Activated CD8-positive, alpha-beta T cell treated with anti-CD3 and anti-CD28 coated beads, Interleukin-2, amount 10 ng/mL, durations not matched to agents 7 days and 5 days (primary cell): ENCODE measurements around the gene TMEM170B. TPM values are rescaled to one million over a fixed set of nuclear protein-coding genes. Genes with fewer than 3 reads are reported as not detected.

ENCODE experiments used
- ATAC-seq: fragments of 150-1000 bp; cut with Tn5 transposase; one replicate; pipeline ENCODE4 v1.10.0; 2021; ENCODE audit warnings: moderate library complexity
- CTCF ChIA-PET: fragments of 350-600 bp; sonication (Branson Sonifier 250); formaldehyde crosslinking; loops from one replicate; lab custom pipeline; 2021; ENCODE audit warnings: antibody characterized with exemption; lab: Charles Lee
- POLR2A ChIA-PET: fragments of 350-600 bp; sonication (Branson Sonifier 250); formaldehyde crosslinking; loops from one replicate; lab custom pipeline; 2021; ENCODE audit warnings: antibody characterized with exemption; lab: Charles Lee
- DNase-seq: peaks from one replicate; pipeline ENCODE4 v3.0.0-alpha.2; 2020
- H3K27ac Mint-ChIP-seq: one replicate; pipeline ENCODE4 v1.8.0; 2021; ENCODE audit warnings: mild to moderate bottlenecking, mixed read lengths
- H3K27me3 Mint-ChIP-seq: one replicate; pipeline ENCODE4 v1.8.0; 2021; ENCODE audit warnings: low read depth, mixed read lengths
- H3K36me3 Mint-ChIP-seq: one replicate; pipeline ENCODE4 v1.8.0; 2021; ENCODE audit warnings: low read depth, mixed read lengths
- H3K4me1 Mint-ChIP-seq: one replicate; pipeline ENCODE4 v1.8.0; 2021; ENCODE audit warnings: low read depth, mixed read lengths
- H3K4me3 Mint-ChIP-seq: one replicate; pipeline ENCODE4 v1.8.0; 2021; ENCODE audit warnings: mild to moderate bottlenecking, mixed read lengths
- H3K9me3 Mint-ChIP-seq: one replicate; pipeline ENCODE4 v1.8.0; 2022; ENCODE audit warnings: mixed read lengths; ENCODE audit not compliant: insufficient read depth
- total RNA-seq, 2 experiments: library from RNA; stranded (reverse); gene quantifications; one replicate each; pipeline ENCODE4 v1.2.3, GENCODE V29; 2021

The TMEM170B gene
- total RNA-seq, 2 experiments from 2014 or later: 0.89 to 0.95 TPM

GRCh38 chr6:11623272-11623671 is 85.7 kb downstream of the TMEM170B start:
- ChIA-PET CTCF (no interaction called here), POLR2A (no interaction called here)
- Mint-ChIP-seq H3K4me3 (no peak overlapping the region), H3K9me3 (no peaks in the 10 kb centered on the region), H3K4me1 (no peaks in the 10 kb centered on the region), H3K36me3 (no peaks in the 10 kb centered on the region), H3K27me3 (no peaks in the 10 kb centered on the region), H3K27ac (no peak overlapping the region)
- DNase-seq (no peak), ATAC-seq (no peak)

DNA sequence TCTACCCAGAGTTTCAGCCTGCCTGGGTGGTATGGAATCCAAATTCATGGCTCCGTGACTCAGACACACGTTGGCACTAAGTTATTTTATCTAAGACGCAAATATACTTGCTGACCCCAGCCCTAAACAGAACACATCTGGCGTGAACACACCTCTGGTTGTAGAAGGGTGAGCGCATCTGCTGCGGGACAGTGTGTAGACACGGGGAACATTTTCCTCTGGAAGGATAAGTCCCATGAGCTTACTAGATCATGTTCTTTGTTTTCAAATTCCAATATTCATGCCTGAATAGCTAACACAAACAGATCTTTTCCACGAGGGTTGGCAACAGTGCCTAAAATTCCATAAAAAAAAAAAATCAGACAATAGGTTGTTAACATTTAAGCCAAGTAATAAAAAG is 87.8 kb downstream of the TMEM170B start:
- Mint-ChIP-seq H3K27me3 (no peaks in the 10 kb centered on the region), H3K36me3 (no peaks in the 10 kb centered on the region), H3K9me3 (no peaks in the 10 kb centered on the region), H3K27ac (no peak overlapping the region), H3K4me3 (no peak overlapping the region), H3K4me1 (no peaks in the 10 kb centered on the region)
- DNase-seq: no peak
- no peak for ATAC-seq
- POLR2A ChIA-PET: no interaction called here
- CTCF ChIA-PET: no interaction called here

GRCh38 chr6:11626356-11626755 is 88.8 kb downstream of the TMEM170B start:
- Mint-ChIP-seq H3K36me3 (no peaks in the 10 kb centered on the region), H3K9me3 (no peaks in the 10 kb centered on the region), H3K4me3 (no peak overlapping the region), H3K4me1 (no peaks in the 10 kb centered on the region), H3K27me3 (no peaks in the 10 kb centered on the region), H3K27ac (no peak overlapping the region)
- POLR2A ChIA-PET: no interaction called here
- no peak for DNase-seq
- ATAC-seq: no peak
- CTCF ChIA-PET: no interaction called here

DNA sequence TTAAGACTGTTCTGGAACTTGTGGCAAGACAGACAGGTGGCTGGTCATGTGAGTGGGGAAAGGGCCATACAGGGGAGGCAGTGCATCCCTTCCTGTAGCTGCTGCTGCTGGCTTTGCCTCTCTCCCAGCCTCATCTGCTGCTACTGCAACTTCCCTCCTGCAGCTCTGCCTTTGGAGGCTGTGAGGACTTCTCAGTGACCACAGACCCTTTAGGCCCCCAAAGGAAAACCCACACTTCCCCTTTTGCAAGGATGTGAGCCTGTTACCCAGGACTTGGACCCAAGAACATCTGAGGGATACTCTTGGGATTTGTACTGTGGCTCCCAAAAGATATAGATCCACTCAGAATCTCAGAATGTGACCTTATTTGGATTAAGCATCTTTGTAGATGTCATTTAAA is 91.0 kb downstream of the TMEM170B start:
- POLR2A ChIA-PET: no interaction called here
- H3K36me3 Mint-ChIP-seq: no peaks in the 10 kb centered on the region
- CTCF ChIA-PET: no interaction called here

GRCh38 chr6:11631008-11631407 is 93.5 kb downstream of the TMEM170B start:
- no peaks in the 10 kb centered on the region for H3K4me1 Mint-ChIP-seq
- H3K27ac Mint-ChIP-seq: no peak overlapping the region
- ATAC-seq (no peak), DNase-seq (no peak)
- ChIA-PET POLR2A (no interaction called here), CTCF (no interaction called here)
- no peaks in the 10 kb centered on the region for H3K27me3 Mint-ChIP-seq
- H3K4me3 Mint-ChIP-seq: no peak overlapping the region
- H3K9me3 Mint-ChIP-seq: no peaks in the 10 kb centered on the region
- H3K36me3 Mint-ChIP-seq: no peaks in the 10 kb centered on the region

More for the DNA sequence above, 91.0 kb downstream of the TMEM170B start:
- DNase-seq (no peak), ATAC-seq (no peak)
- H3K4me1 Mint-ChIP-seq: no peaks in the 10 kb centered on the region
- H3K27me3 Mint-ChIP-seq: no peaks in the 10 kb centered on the region
- H3K9me3 Mint-ChIP-seq: no peaks in the 10 kb centered on the region
- H3K27ac Mint-ChIP-seq: no peak overlapping the region
- no peak overlapping the region for H3K4me3 Mint-ChIP-seq

DNA sequence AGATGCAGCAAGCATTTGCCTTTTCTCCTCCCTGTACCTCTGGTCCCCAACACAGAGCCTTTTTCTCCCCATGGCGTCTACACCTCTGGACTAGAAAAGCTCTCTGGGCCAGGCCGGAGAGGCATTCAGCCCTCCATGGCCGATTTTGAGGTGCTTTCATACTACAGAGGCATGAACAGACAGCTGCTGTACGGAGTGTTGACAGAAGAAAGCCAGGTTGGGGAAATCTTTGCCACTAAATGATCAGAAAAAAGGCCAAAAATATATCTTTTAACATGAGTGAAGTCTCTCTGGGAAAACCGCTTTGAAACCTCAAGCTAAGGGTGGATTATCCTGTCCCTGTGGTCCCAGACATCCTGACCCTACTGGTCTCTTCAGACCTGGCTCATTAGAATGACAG is 94.0 kb downstream of the TMEM170B start:
- ChIA-PET CTCF (no interaction called here), POLR2A (no interaction called here)
- Mint-ChIP-seq H3K4me1 (no peaks in the 10 kb centered on the region), H3K36me3 (no peaks in the 10 kb centered on the region), H3K27ac (no peak overlapping the region), H3K9me3 (no peaks in the 10 kb centered on the region), H3K4me3 (no peak overlapping the region), H3K27me3 (no peaks in the 10 kb centered on the region)
- no peak for DNase-seq
- no peak for ATAC-seq

DNA sequence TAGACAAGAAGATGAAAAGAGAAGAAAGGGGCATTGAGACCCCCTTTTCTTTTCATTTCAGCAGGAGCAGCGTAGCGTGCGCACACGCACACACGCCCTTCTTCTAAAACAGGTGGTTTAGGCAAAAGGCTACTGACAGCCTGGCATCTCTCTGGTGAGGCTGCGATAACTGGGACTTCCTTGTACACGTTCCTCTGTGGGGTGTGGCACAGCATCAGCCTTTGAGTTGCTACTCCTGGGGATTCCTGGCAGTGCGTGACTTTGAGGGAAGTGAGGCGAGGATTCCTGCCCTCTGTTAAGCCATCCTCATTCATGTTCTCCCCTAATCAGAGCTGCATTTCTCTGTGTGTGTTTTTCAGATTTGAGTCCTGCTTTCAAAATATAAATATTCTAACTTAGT is 94.7 kb downstream of the TMEM170B start:
- DNase-seq (no peak), ATAC-seq (no peak)
- Mint-ChIP-seq H3K9me3 (no peaks in the 10 kb centered on the region), H3K36me3 (no peaks in the 10 kb centered on the region), H3K4me1 (no peaks in the 10 kb centered on the region), H3K27ac (no peak overlapping the region), H3K4me3 (no peak overlapping the region), H3K27me3 (no peaks in the 10 kb centered on the region)
- ChIA-PET POLR2A (no interaction called here), CTCF (no interaction called here)

DNA sequence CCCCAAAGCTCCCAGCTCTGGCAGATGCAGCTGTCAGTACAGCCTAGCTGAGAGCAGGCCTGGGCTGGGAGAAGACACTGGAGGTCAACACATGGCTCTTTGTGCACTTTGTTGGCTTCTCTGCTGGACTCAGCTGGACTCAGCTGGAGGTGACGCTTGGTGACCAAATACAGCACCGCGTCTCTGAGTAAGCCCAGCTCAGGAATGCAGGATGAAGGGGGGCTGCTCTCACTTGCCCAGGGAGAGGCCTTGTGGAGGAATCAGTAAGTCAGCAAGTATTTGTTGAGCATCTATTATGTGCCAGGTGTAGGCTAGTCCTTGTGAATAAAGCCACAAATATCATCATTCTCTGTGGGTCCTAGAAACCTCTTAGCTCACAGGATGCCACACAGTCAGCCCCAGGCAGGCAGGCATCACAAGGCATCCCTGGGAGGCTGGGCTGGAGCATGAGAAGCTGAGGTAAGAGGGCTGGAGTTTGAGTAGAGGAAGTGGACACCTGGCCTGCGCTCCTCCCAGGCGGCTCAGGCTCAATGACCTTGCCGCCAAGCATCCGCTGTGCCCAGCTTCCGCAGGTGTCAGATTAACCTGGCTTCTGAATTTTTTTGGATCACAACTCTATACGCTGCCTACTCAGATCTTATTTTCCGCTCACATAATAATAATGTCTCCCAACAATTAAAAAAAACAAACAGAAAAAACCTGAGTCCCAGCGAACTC is 95.4 kb downstream of the TMEM170B start:
- CTCF ChIA-PET: interaction anchor here (0.7 to 1.2 kb wide), 2 partner anchors 10 to 657 kb away, joined by 3 read pairs; no protein-coding TSS in a partner anchor

More for the DNA sequence above, 95.4 kb downstream of the TMEM170B start:
- Mint-ChIP-seq H3K36me3 (no peaks in the 10 kb centered on the region), H3K27ac (no peak overlapping the region), H3K4me1 (no peaks in the 10 kb centered on the region), H3K27me3 (no peaks in the 10 kb centered on the region), H3K4me3 (no peak overlapping the region), H3K9me3 (no peaks in the 10 kb centered on the region)
- ATAC-seq (no peak), DNase-seq (no peak)
- POLR2A ChIA-PET: interaction anchor here (0.6 kb wide), 1 partner anchor 17 kb away, joined by 3 read pairs; no protein-coding TSS in a partner anchor

Other genes starting within 250 kb of the TMEM170B start
- under 1 TPM; 0.63 to 0.68 TPM for gene ADTRP, start 241.1 kb downstream of the TMEM170B start, total RNA-seq